TTC549 (cell line): ENCODE data around the gene CRB2.

Source experiments
- FAIRE-seq: peaks from 2 replicates; lab custom pipeline; 2012; peaks lifted over from hg19 to GRCh38; lab: Jason Lieb, UNC

Gene CRB2

DNA sequence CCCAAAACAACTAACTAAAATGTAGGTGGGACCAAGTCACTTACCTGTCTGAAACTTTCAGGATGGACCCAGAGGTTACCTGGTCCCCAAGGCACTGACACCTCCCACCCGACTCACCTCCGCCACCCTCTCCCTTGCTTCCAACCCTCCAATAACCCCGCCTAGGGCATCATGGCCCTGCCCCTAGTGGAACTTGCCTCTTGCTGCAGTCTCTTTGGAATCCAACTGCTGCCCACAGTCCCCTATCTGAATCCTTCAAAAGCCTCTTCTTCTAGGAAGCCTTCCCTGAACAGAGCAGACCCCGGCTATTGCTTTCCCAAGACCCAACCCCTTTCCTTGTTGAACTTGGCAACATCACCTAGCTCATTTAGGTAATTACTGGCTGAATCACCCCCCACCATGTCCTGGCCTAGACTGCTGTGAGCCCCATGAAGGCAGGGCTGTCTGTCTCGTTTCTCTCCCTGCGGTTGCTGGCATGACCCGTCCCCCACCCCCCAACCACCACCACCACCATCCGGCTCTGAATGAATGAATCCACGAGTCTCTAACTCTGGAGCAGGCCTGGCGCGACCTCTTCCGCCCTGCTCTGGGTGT is 9.4 kb downstream of the CRB2 start:
- FAIRE-seq, result no peak

DNA sequence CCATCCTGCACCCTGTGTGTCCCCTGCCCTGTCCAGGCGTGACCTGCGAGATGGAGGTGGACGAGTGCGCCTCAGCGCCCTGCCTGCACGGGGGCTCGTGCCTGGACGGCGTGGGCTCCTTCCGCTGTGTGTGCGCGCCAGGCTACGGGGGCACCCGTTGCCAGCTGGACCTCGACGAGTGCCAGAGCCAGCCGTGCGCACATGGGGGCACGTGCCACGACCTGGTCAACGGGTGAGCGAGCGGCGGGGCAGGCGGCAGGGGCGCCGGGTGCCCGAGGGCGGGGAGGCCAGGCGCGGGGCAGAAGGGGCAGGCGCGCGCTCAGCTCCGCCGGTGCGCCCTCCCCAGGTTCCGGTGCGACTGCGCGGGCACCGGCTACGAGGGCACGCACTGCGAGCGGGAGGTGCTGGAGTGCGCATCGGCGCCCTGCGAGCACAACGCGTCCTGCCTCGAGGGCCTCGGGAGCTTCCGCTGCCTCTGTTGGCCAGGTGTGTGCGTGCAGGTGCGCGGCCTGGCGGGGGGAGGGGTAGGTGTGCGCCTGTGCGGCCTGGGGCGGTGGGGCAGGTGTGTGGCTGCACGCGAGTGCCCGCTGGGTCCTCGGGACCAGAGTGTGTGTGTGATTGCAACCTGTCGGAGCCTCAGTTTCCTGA is 10.0 kb downstream of the CRB2 start:
- no peak for FAIRE-seq

DNA sequence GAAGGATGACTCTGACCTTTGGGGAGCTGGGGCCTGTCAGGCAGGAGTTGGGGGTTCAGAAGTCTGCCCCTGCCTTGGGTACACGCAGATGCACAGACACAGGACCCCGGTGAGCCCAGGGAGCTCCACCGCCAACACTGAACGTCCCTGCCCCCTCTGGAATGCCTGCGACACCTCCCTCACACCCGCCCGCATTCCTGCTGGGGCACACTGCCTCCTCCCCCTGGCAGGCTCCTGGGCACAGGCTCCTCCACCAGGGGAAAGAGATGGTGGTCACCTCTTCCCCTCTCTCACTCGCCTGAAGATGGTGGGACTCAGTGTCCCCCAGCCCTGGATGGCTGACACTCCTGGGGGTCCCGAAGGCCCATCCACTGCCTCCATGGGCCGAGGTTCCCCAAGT is 12.0 kb downstream of the CRB2 start:
- no peak for FAIRE-seq

DNA sequence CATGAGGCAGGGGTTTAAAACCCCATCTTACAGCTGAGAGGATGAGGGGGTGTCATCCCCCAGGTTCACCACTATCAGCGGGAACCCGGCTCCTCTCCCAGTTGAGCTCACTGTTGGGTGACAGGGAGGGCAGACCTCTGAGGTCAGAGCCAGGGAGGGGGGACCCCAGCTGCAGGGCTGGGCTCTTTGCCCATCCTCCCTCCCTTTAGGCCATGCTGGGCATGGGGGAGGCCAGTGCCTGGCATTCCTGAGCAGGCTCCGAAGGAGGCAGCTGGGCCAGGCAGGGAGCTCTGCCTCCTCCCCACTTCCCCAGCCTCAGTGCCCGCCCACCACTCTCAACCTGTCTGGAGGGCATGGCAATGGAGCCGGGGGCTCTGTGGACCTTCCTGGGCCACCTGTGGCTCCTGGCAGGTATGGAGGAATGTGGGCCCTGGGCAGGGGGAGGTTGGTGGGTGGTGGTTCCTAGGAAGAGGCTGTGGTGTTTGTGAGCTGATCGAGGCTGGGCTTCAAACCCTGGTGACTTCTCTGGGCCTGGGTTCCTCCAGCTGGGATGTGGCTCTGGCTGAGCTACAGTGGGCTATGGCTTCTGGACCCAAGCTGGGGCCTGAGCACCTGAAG is 12.6 kb downstream of the CRB2 start:
- FAIRE-seq, result no peak

DNA sequence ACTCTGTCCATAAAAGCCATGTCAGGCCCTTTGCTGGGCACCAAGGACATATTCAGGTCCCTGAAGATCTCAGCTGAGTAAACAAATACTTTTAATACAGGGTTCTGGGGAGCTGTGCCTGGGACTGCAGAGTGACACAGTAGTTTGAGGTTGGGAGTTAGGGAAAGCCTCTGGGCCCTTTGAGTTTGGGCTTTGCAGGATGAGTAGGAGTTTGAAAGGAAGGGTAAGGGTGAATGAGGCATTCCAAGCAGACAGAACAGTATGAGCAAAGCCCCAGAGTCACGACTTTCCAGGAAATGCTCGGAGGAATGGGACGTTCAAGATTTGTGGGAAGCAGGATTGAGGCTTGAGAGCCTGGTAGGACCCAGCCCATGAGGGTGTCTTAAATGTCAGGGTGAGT is 13.3 kb downstream of the CRB2 start:
- FAIRE-seq, result no peak

DNA sequence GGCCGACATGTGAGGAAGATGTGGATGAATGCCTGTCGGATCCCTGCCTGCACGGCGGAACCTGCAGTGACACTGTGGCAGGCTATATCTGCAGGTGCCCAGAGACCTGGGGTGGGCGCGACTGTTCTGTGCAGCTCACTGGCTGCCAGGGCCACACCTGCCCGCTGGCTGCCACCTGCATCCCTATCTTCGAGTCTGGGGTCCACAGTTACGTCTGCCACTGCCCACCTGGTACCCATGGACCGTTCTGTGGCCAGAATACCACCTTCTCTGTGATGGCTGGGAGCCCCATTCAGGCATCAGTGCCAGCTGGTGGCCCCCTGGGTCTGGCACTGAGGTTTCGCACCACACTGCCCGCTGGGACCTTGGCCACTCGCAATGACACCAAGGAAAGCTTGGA is 14.1 kb downstream of the CRB2 start:
- FAIRE-seq, result no peak

DNA sequence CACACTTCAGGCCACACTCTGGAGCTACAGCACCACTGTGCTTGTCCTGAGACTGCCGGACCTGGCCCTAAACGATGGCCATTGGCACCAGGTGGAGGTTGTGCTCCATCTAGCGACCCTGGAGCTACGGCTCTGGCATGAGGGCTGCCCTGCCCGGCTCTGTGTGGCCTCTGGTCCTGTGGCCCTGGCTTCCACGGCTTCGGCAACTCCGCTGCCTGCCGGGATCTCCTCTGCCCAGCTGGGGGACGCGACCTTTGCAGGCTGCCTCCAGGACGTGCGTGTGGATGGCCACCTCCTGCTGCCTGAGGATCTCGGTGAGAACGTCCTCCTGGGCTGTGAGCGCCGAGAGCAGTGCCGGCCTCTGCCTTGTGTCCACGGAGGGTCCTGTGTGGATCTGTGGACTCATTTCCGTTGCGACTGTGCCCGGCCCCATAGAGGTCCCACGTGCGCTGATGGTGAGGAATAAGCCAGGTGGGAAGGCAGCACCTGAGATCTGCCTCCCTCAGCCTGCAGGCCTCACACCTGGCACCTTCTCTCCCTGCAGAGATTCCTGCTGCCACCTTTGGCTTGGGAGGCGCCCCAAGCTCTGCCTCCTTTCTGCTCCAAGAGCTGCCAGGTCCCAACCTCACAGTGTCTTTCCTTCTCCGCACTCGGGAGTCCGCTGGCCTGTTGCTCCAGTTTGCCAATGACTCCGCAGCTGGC is 14.7 kb downstream of the CRB2 start:
- FAIRE-seq, result no peak

DNA sequence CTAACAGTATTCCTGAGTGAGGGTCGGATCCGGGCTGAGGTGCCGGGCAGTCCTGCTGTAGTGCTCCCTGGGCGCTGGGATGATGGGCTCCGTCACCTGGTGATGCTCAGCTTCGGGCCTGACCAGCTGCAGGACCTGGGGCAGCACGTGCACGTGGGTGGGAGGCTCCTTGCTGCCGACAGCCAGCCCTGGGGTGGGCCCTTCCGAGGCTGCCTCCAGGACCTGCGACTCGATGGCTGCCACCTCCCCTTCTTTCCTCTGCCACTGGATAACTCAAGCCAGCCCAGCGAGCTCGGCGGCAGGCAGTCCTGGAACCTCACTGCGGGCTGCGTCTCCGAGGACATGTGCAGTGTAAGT is 15.2 kb downstream of the CRB2 start:
- no peak for FAIRE-seq

DNA sequence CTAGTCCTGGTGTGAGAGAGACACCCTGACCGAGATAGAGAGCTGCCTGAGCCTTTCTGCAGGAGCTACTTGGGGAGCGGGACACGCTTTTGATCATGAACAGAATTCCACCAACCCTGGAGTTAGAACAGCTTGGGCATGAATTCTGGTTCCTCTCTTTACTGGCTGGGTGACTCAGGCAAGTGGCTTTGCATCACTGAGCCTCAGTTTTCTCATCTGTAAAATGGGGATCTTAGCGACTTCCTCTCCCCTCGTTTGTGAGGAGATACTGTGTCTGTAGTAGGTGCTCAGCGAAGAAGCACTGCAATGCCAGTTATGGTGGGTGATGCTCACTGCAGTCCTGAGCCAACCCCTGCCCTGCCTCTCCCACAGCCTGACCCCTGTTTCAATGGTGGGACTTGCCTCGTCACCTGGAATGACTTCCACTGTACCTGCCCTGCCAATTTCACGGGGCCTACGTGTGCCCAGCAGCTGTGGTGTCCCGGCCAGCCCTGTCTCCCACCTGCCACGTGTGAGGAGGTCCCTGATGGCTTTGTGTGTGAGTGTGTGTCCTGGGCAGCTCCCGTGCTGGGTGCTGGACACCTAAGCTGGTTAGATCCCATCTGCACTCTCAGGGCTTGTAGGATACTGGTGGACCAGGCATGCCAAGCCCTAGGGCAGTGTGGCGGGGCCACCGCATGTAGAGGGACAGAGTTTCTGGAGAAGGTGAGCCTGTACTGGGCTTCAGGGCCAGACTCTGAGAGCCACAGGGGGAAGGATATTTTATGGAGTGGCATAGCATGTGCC is 16.0 kb downstream of the CRB2 start:
- FAIRE-seq, result no peak

DNA sequence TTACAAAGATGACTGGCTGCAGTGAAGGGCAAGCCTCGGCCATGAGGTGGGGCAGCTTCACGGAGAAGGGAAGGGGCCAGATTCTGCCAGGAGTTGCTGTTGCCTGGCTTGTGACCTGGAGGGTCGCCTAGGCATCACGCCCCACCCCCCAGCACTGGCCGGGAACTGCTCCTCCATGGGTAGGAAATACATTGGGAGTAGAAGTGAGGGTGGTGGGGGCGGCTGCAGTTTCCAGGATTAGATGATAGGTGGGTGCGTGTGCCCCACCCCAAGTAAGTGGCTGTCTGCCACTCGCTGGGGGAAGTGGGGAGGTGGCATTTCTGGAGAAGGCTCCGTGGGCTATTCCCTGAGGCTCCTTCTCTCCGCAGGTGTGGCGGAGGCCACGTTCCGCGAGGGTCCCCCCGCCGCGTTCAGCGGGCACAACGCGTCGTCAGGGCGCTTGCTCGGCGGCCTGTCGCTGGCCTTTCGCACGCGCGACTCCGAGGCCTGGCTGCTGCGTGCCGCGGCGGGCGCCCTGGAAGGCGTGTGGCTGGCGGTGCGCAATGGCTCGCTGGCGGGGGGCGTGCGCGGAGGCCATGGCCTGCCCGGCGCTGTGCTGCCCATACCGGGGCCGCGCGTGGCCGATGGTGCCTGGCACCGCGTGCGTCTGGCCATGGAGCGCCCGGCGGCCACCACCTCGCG is 16.9 kb downstream of the CRB2 start:
- no peak for FAIRE-seq

DNA sequence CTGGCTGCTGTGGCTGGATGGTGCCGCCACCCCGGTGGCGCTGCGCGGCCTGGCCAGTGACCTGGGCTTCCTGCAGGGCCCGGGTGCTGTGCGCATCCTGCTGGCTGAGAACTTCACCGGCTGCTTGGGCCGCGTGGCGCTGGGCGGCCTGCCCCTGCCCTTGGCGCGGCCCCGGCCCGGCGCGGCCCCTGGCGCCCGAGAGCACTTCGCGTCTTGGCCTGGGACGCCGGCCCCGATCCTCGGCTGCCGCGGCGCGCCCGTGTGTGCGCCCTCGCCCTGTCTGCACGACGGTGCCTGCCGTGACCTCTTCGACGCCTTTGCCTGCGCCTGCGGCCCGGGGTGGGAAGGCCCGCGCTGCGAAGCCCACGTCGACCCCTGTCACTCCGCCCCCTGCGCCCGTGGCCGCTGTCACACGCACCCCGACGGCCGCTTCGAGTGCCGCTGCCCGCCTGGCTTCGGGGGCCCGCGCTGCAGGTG is 17.5 kb downstream of the CRB2 start:
- no peak for FAIRE-seq

DNA sequence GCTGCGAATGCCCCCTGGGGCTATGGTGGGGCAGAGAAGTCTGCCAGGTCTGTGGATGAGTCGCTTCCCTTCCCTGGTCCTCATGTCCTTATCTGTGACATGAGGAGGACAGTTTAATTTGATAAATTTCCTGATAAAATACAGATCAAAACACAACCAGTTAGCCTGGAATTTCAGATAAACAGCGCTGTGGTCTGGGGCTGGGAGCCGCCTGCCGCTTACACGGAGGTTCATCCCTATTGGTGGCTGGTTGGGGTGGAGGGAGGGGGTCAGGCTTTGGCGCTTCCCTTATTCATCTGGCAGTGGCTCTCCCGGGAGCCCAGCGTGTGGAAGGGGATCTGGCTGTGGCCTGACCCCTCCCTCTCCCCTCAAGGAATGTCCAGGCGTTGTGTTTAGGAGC is 17.9 kb downstream of the CRB2 start:
- FAIRE-seq, result no peak

DNA sequence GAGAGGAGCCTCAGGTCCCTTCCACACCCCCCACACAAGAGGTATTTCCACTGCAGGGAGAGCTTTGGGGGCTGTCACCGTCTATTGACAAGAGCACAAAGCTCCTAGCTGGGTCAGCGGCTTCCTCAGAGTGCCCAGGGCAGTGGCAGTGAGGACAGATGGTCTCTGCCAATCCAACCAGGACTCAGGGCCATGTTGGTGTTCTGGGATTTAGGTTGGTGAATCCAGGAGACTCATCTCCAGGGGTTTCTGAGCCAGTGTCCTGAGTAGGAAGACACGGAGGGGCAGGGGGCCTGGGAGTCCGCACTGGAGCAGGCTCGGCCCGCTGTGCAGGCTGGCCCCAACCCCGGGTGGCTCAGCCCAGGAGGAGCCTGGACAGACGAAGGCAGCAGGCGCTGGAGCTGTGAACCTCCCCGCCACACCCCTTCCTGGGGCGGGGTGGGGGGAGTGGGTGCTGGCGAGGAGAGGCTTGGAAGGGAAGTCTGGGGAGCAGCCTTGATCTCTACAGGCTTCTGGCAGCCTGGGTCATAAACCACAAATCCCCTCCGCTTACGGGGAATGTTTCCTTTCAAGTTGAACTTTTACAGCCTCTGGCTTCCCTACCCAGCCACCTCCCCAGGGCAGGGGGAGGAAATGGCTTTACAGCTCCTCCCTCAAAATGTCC is 19.6 kb downstream of the CRB2 start:
- FAIRE-seq, result no peak

DNA sequence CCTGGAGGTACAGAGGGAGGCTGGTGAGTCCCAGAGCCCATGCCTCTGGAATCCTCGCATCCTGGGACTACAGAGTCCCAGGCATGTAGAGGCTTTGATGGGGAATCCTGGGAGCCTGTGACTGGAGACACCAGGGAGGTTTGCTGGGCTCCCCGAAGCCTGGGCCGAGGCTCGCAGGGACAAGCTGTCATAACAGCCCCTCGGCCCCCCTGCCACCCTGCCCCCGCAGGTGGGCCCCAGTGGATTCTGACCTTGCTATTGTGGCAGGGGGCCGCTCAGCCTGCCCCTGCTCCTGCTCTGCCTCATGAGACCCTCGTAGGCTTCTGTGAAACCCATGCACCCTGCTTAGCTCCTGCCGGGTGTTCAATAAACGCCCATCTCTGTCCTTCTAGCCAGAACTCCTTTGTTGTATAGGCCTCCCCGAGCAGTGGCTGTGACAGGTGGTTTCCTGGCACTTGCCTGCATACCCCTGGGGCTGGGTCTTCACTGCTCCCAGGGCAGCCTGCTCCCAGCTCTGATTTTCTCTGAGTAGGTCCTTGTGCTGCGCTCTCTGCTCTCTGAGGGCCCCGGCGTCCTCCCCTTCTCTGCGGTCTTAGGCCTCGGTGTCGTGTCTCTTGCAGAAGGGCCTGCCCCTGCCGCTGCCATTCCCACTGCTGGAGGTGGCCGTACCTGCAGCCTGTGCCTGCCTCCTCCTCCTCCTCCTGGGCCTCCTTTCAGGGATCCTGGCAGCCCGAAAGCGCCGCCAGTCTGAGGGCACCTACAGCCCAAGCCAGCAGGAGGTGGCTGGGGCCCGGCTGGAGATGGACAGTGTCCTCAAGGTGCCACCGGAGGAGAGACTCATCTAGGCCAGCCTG is 20.4 kb downstream of the CRB2 start:
- FAIRE-seq, result no peak

DNA sequence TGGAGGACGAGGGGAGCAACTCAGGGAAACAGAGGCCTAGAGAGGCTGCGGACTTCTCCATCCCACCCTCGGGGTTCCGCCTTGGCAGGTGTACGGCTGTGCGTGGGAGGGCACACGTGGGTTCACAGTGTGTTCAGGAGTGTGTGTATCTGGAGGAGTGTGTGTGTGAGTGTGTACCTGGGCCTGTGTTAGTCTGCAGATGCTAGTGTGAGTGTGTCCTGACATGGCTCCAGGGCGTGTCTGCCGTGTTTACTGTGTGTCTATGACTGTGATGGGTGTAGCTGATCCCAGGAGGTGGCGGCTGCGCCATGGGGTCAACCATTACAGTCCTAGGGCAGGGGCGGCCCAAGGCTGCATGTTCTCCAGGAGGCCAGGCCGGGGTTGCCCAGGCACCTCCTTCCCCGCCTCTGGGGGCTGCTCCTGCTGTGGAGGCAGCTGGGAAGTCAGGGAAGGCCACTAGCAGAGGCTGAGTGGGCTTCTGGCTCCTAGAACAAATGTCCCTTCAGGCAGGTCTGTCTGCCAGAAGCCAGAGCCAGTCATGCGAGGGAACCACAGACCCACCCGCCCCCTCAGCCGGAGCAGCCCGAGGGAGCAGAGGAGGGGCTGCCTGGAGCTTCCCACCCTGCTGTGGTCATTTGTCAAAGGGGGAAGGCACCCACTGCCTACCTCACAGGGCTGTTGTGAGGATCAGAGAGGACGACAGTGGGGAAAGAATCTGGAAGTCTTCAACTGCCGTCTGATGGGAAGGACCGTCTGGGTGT is 21.4 kb downstream of the CRB2 start:
- FAIRE-seq, result no peak

DNA sequence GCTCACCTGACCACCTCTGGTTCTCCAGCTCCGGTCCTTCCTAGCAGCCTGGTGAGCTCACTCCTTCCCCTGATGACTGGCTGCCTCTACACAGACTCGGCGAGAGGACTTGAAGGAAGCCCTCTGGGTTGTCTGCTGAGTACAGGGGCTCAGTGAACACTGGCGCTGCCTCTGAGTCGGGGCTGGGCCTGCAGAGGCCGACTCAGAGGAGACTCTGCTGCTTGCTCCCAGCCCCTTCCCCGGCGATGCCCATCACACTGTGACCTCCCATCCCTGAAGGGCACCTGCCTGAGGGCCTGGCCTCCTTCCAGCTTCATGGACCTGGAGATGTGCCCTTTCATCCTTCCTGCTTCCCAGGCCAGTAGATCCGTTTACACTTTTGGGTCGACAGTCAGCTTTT is 22.0 kb downstream of the CRB2 start:
- FAIRE-seq, result no peak

DNA sequence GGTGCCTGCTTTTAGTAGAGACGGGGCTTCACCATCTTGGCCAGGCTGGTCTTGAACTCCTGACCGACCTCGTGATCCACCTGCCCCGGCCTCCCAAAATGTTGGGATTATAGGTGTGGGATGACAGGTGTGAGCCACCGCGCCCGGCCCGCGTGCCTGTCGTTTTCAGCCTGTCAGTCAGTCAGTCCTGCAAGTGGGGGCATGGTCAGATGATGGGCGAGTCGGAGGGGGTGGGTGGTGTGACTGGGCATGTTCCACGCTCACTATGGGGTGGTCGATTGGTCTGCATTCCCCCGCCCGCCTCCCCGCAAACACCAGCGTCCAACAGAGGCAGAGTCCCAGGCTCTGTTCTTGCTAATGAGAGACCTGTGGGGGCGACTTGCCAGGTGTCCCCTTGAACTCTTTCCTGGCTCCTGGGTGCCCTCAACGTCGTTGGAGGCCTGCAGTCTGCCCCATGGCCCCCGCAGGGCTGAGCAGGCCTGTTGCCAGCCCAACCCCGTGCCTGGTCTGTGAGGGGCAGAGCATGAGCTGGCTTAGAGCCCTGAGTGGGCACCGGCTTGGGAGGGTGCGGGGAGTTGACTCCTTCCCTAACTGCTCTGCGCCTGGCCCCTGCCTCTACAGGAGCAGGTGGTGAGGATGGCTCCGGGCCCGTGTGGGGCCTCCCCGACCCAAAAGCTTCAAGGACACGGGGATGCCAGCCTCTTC is 23.1 kb downstream of the CRB2 start:
- FAIRE-seq, result no peak

DNA sequence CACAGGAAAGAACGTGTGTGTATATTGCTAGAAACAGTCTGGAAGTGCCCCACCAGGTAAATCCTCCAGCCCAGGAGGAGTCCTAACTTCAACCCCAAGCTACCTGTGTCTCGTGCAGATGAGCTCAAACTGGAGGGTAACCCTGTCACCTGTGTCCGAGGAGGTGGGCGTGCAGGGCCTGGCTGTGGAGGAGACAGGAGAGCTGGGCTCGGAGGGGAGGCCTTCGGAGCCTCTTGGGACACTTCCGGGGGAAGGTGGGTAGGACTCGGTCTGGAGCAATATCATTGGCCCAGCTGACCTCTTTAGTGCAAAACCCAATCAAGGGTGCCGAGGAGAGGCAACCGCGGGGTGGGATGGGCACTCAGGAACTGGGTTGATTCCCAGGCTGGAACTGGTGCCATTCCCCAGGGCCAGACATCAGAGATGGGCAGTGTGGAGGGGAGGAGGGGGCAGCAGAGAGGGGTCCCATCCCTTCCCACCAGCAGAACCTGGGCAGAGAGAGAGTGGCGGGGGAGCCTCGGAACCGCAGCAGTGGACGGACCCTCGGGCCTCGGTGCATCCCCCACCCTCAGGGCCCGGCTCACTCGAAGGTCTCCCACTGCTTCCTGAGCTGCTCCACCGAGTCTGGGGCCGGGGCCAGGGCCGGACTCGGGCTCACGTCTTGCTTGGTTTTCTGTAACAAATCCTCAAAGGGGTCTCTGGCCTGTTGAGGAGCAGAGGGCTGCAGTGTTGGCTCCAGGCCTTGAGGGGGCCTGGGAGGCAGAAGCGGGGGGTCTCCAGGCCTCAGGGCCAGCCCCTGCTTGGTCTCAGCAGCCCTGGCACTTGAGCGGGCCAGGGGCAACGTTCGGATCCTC is 25.1 kb downstream of the CRB2 start:
- FAIRE-seq, result no peak
